Liver (tissue), 3 donors: Measurements from ENCODE around the gene CMTM7.

Source experiments
- CTCF ChIP-seq: fragments of 150-350 bp; IDR thresholded peaks from 2 replicates; pipeline ENCODE4 v1.5.1; 2017; ENCODE audit warnings: improper control_type of control experiment, low read depth, low read length; ENCODE audit not compliant: missing input control
- GABPA ChIP-seq, 2 donors: IDR thresholded peaks in 1 of 2; conservative IDR thresholded peaks in 1 of 2; 2 replicates each; pipeline ENCODE4 v1.6.1; 2016; ENCODE audit warnings: antibody characterized with exemption in 2 of 2, mild to moderate bottlenecking in 1 of 2, moderate library complexity in 1 of 2
- RAD21 ChIP-seq, 2 donors: IDR thresholded peaks; 2 replicates each; pipeline ENCODE4 v1.6.1; 2016; ENCODE audit warnings: antibody characterized with exemption in 2 of 2, mild to moderate bottlenecking in 2 of 2
- REST ChIP-seq: IDR thresholded peaks from 2 replicates; pipeline ENCODE4 v1.6.1; 2016; ENCODE audit warnings: antibody characterized with exemption, mild to moderate bottlenecking
- TAF1 ChIP-seq: conservative IDR thresholded peaks from 2 replicates; pipeline ENCODE4 v1.6.1; 2016; ENCODE audit warnings: antibody characterized with exemption, mild to moderate bottlenecking
- YY1 ChIP-seq: IDR thresholded peaks from 2 replicates; pipeline ENCODE4 v1.6.1; 2016; ENCODE audit warnings: antibody characterized with exemption, mild to moderate bottlenecking
- donor health status: healthy.
- donor health status: healthy.

- TF ChIP-seq CTCF (no peak), GABPA (IDR thresholded peaks at IDR 0.05 in 1 of 2, conservative IDR thresholded peaks at IDR 0.05 in 1 of 2) (no peak), TAF1 (no peak), RAD21 (IDR thresholded peaks at IDR 0.05) (no peak), REST (no peak), YY1 (no peak)
Measured at GRCh38 chr3:32436816-32437189, 45.1 kb downstream of the CMTM7 start.
